ENCODE data around the gene DNER.
A peak's percentile ranks its signal among the peaks of the same experiment; 100 is the strongest.

DNER gene

GRCh38 chr2:229438430-229439159, 275.8 kb downstream of the DNER start:
- DNase-seq (ENCODE audit: low read depth, low spot score), result no peak
- TF ChIP-seq ZNF274 (IDR thresholded peaks at IDR 0.05; ENCODE audit: low read depth, low read length), result no peak
- TF ChIP-seq SUZ12 (IDR thresholded peaks at IDR 0.05; ENCODE audit: extremely low read depth, insufficient read depth, insufficient read length), result no peak
- no peak for TF ChIP-seq YY1 (IDR thresholded peaks at IDR 0.05; ENCODE audit: insufficient read depth, insufficient read length)
- peaks cover 6% of the 10 kb centered on the region; the same call in 1 of the 2 replicates for H3K9me3 ChIP-seq (ENCODE audit: insufficient read depth, low read length)
- no peaks in the 10 kb centered on the region for H3K4me1 ChIP-seq (ENCODE audit: insufficient read depth, insufficient read length)
- no peaks in the 10 kb centered on the region for H3K36me3 ChIP-seq (ENCODE audit: insufficient read depth, insufficient read length, low read length)
- H3K27me3 ChIP-seq (ENCODE audit: insufficient read depth, insufficient read length), result no peaks in the 10 kb centered on the region
- no peak overlapping the region for H3K4me3 ChIP-seq (ENCODE audit: insufficient read length, low read depth)
- H3K9ac ChIP-seq (ENCODE audit: insufficient read length, low read depth), result no peak overlapping the region

DNA sequence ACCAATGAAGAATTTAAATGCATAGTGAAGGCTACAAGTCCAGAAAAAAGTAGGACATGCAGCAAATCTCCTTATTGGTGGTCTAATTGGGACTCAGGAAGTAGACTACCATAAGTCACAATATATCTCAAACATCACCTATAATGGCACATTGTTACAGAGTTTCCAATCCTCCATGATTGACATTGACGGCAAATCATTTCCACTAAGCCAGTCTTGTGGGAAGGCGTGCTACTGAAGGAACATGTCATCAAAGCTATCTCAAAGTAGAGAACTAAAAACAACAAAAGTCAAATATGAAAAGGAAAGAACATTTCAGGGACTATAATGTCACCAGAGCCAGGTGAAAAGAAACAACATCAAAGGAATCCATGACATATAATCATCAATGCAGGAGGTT, 276.9 kb downstream of the DNER start:
- no peak overlapping the region for H3K4me3 ChIP-seq (ENCODE audit: insufficient read length, low read depth)
- no peak for DNase-seq (ENCODE audit: low read depth, low spot score)
- no peaks in the 10 kb centered on the region for H3K4me1 ChIP-seq (ENCODE audit: insufficient read depth, insufficient read length)
- TF ChIP-seq YY1 (IDR thresholded peaks at IDR 0.05; ENCODE audit: insufficient read depth, insufficient read length) (no peak), ZNF274 (IDR thresholded peaks at IDR 0.05; ENCODE audit: low read depth, low read length) (no peak)
- peaks cover 6% of the 10 kb centered on the region; the same call in 1 of the 2 replicates for H3K9me3 ChIP-seq (ENCODE audit: insufficient read depth, low read length)
- no peak overlapping the region for H3K9ac ChIP-seq (ENCODE audit: insufficient read length, low read depth)
- no peaks in the 10 kb centered on the region for H3K36me3 ChIP-seq (ENCODE audit: insufficient read depth, insufficient read length, low read length)
- H3K27me3 ChIP-seq (ENCODE audit: insufficient read depth, insufficient read length), result no peaks in the 10 kb centered on the region

GRCh38 chr2:229434187-229434586, 280.2 kb downstream of the DNER start:
- Histone ChIP-seq H3K9ac (ENCODE audit: insufficient read length, low read depth) (no peak overlapping the region), H3K4me3 (ENCODE audit: insufficient read length, low read depth) (no peak overlapping the region), H3K27me3 (ENCODE audit: insufficient read depth, insufficient read length) (no peaks in the 10 kb centered on the region), H3K36me3 (ENCODE audit: insufficient read depth, insufficient read length, low read length) (no peaks in the 10 kb centered on the region), H3K4me1 (ENCODE audit: insufficient read depth, insufficient read length) (no peaks in the 10 kb centered on the region), H3K9me3 (ENCODE audit: insufficient read depth, low read length) (peaks cover 6% of the 10 kb centered on the region; the same call in 1 of the 2 replicates)
- no peak for DNase-seq (ENCODE audit: low read depth, low spot score)
- TF ChIP-seq ZNF274 (IDR thresholded peaks at IDR 0.05; ENCODE audit: low read depth, low read length) (no peak), SUZ12 (IDR thresholded peaks at IDR 0.05; ENCODE audit: extremely low read depth, insufficient read depth, insufficient read length) (no peak), YY1 (IDR thresholded peaks at IDR 0.05; ENCODE audit: insufficient read depth, insufficient read length) (no peak)

DNA sequence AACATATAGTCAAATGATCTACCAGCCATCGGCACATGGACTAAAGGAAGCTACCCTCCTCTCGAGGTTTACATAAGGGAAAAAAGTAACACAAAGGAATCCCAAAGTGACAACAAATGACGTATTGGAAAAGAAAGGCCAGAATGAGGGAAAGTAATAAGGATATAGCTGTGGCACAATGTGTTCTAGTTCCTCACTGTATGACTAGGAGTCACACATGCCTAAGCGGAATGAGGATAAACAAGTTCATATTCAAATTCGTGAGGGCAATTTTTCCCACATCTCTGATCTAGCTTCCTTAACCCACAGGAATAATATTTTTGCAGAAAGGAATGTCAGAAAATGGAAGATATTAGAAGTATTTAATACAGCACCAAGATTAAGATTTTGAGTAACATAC, 281.0 kb downstream of the DNER start:
- TF ChIP-seq ZNF274 (IDR thresholded peaks at IDR 0.05; ENCODE audit: low read depth, low read length), result no peak
- no peak for TF ChIP-seq SUZ12 (IDR thresholded peaks at IDR 0.05; ENCODE audit: extremely low read depth, insufficient read depth, insufficient read length)
- TF ChIP-seq YY1 (IDR thresholded peaks at IDR 0.05; ENCODE audit: insufficient read depth, insufficient read length), result no peak
- peaks cover 6% of the 10 kb centered on the region; the same call in 1 of the 2 replicates for H3K9me3 ChIP-seq (ENCODE audit: insufficient read depth, low read length)

GRCh38 chr2:229431327-229431954, 282.9 kb downstream of the DNER start:
- peak; percentile 38 for DNase-seq (ENCODE audit: low read depth, low spot score)
- Histone ChIP-seq H3K36me3 (ENCODE audit: insufficient read depth, insufficient read length, low read length) (no peaks in the 10 kb centered on the region), H3K27me3 (ENCODE audit: insufficient read depth, insufficient read length) (no peaks in the 10 kb centered on the region), H3K4me1 (ENCODE audit: insufficient read depth, insufficient read length) (no peaks in the 10 kb centered on the region), H3K4me3 (ENCODE audit: insufficient read length, low read depth) (no peak overlapping the region), H3K9ac (ENCODE audit: insufficient read length, low read depth) (no peak overlapping the region), H3K9me3 (ENCODE audit: insufficient read depth, low read length) (peaks cover 6% of the 10 kb centered on the region; the same call in 1 of the 2 replicates)
- no peak for TF ChIP-seq YY1 (IDR thresholded peaks at IDR 0.05; ENCODE audit: insufficient read depth, insufficient read length)
- TF ChIP-seq SUZ12 (IDR thresholded peaks at IDR 0.05; ENCODE audit: extremely low read depth, insufficient read depth, insufficient read length), result no peak
- no peak for TF ChIP-seq ZNF274 (IDR thresholded peaks at IDR 0.05; ENCODE audit: low read depth, low read length)

More for the DNA sequence above, 281.0 kb downstream of the DNER start:
- no peaks in the 10 kb centered on the region for H3K4me1 ChIP-seq (ENCODE audit: insufficient read depth, insufficient read length)
- no peak overlapping the region for H3K4me3 ChIP-seq (ENCODE audit: insufficient read length, low read depth)
- no peaks in the 10 kb centered on the region for H3K27me3 ChIP-seq (ENCODE audit: insufficient read depth, insufficient read length)
- no peaks in the 10 kb centered on the region for H3K36me3 ChIP-seq (ENCODE audit: insufficient read depth, insufficient read length, low read length)
- DNase-seq (ENCODE audit: low read depth, low spot score), result no peak
- no peak overlapping the region for H3K9ac ChIP-seq (ENCODE audit: insufficient read length, low read depth)

- Histone ChIP-seq H3K36me3 (ENCODE audit: insufficient read depth, insufficient read length, low read length) (no peaks in the 10 kb centered on the region), H3K9me3 (ENCODE audit: insufficient read depth, low read length) (0 out of 2 replicates have a peak, but pooled peaks cover under 1% of the 10 kb centered on the region), H3K4me3 (ENCODE audit: insufficient read length, low read depth) (no peak overlapping the region), H3K27me3 (ENCODE audit: insufficient read depth, insufficient read length) (no peaks in the 10 kb centered on the region), H3K9ac (ENCODE audit: insufficient read length, low read depth) (no peak overlapping the region), H3K4me1 (ENCODE audit: insufficient read depth, insufficient read length) (no peaks in the 10 kb centered on the region)
- TF ChIP-seq YY1 (IDR thresholded peaks at IDR 0.05; ENCODE audit: insufficient read depth, insufficient read length), result no peak
- no peak for TF ChIP-seq ZNF274 (IDR thresholded peaks at IDR 0.05; ENCODE audit: low read depth, low read length)
- TF ChIP-seq SUZ12 (IDR thresholded peaks at IDR 0.05; ENCODE audit: extremely low read depth, insufficient read depth, insufficient read length), result no peak
- DNase-seq (ENCODE audit: low read depth, low spot score), result no peak
These were observed 284.8 kb downstream of the DNER start for GRCh38 chr2:229429589-229429988.

- Histone ChIP-seq H3K4me3 (ENCODE audit: insufficient read length, low read depth) (no peak overlapping the region), H3K9me3 (ENCODE audit: insufficient read depth, low read length) (peaks cover 11% of the 10 kb centered on the region), H3K36me3 (ENCODE audit: insufficient read depth, insufficient read length, low read length) (no peaks in the 10 kb centered on the region), H3K27me3 (ENCODE audit: insufficient read depth, insufficient read length) (no peaks in the 10 kb centered on the region), H3K4me1 (ENCODE audit: insufficient read depth, insufficient read length) (no peaks in the 10 kb centered on the region), H3K9ac (ENCODE audit: insufficient read length, low read depth) (no peak overlapping the region)
- no peak for TF ChIP-seq ZNF274 (IDR thresholded peaks at IDR 0.05; ENCODE audit: low read depth, low read length)
- no peak for TF ChIP-seq SUZ12 (IDR thresholded peaks at IDR 0.05; ENCODE audit: extremely low read depth, insufficient read depth, insufficient read length)
- TF ChIP-seq YY1 (IDR thresholded peaks at IDR 0.05; ENCODE audit: insufficient read depth, insufficient read length), result no peak
- DNase-seq (ENCODE audit: low read depth, low spot score), result no peak
These were observed 287.9 kb downstream of the DNER start for GRCh38 chr2:229426464-229426863.
